NCI-H526 treated with DMSO at 0.1 percent for 48 hours (cell line): ENCODE measurements around the gene SDHC.

Source experiments
- DNase-seq: peaks from one replicate; lab custom pipeline; 2025; lab: John Stamatoyannopoulos, UW

SDHC gene

GRCh38 chr1:161314201-161314981 lies at the start of gene SDHC:
SDHC (plus strand) TSS chr1:161314381; CDS start chr1:161314406, 25 bp downstream.
- DNase-seq = peak; percentile 91

- no peak for DNase-seq
These were observed 48.9 kb upstream of the SDHC start for GRCh38 chr1:161265305-161265704.

- DNase-seq = no peak
These were observed 48.0 kb upstream of the SDHC start for GRCh38 chr1:161266202-161266601.

GRCh38 chr1:161266836-161267235 lies 47.3 kb upstream of the SDHC start:
- no peak for DNase-seq

- no peak for DNase-seq
These were observed 46.9 kb upstream of the SDHC start for GRCh38 chr1:161267321-161267720.

GRCh38 chr1:161273402-161273801 lies 40.8 kb upstream of the SDHC start:
- DNase-seq = no peak

GRCh38 chr1:161274874-161275273 lies 39.3 kb upstream of the SDHC start:
- no peak for DNase-seq

GRCh38 chr1:161282991-161283390 lies 31.2 kb upstream of the SDHC start:
- no peak for DNase-seq

GRCh38 chr1:161285113-161285512 lies 29.1 kb upstream of the SDHC start:
- no peak for DNase-seq

- no peak for DNase-seq
These were observed 28.7 kb upstream of the SDHC start for GRCh38 chr1:161285521-161285920.

GRCh38 chr1:161287482-161288054 lies 26.6 kb upstream of the SDHC start:
- no peak for DNase-seq

GRCh38 chr1:161290779-161291178 lies 23.4 kb upstream of the SDHC start:
- DNase-seq = no peak

- no peak for DNase-seq
These were observed 16.8 kb upstream of the SDHC start for GRCh38 chr1:161297415-161297814.

GRCh38 chr1:161298116-161298515 lies 16.1 kb upstream of the SDHC start:
- no peak for DNase-seq

- no peak for DNase-seq
These were observed 14.8 kb upstream of the SDHC start for GRCh38 chr1:161299347-161299746.

GRCh38 chr1:161300478-161300877 lies 13.7 kb upstream of the SDHC start:
- DNase-seq = no peak

GRCh38 chr1:161304927-161305866 lies 9.0 kb upstream of the SDHC start:
- DNase-seq = no peak

- DNase-seq = peak; percentile 93
These were observed 8.2 kb upstream of the SDHC start for GRCh38 chr1:161305867-161306519.

GRCh38 chr1:161307230-161307768 lies 6.9 kb upstream of the SDHC start:
- no peak for DNase-seq

- no peak for DNase-seq
These were observed 6.1 kb upstream of the SDHC start for GRCh38 chr1:161307892-161308638.

- no peak for DNase-seq
These were observed 4.3 kb upstream of the SDHC start, which contains the start of gene MPZ for GRCh38 chr1:161309868-161310267. MPZ (minus strand) TSS chr1:161309968; CDS start chr1:161309905, 63 bp downstream.
